SK-N-SH (cell line): ENCODE data around the gene SEMA3F. TPM values are rescaled to one million over a fixed set of nuclear protein-coding genes. Genes with fewer than 3 reads are reported as not detected.

ENCODE experiments used
- CTCF ChIA-PET: fragments of 300-600, 350-600 bp; formaldehyde crosslinking; extraction: SDS; loops from one replicate; lab custom pipeline; 2021; lab: Yijun Ruan, JAX
- POLR2A ChIA-PET: fragments of 350-600 bp; sonication (Branson Sonifier 250); formaldehyde crosslinking; extraction: SDS; loops from one replicate; lab custom pipeline; 2020; ENCODE audit warnings: antibody characterized with exemption, inconsistent platforms; lab: Yijun Ruan, JAX
- DNase-seq: peaks from one replicate; pipeline ENCODE4 v3.0.0; 2012
- H2AFZ ChIP-seq: fragments of 200-600 bp; sonication (generic); 2 replicates; pipeline ENCODE4 v1.8.1; 2016; ENCODE audit warnings: antibody characterized with exemption, mild to moderate bottlenecking, low read depth
- H3F3A ChIP-seq: fragments of 200-600 bp; sonication (generic); replicated peaks from 2 replicates; pipeline ENCODE3; 2016; ENCODE audit warnings: antibody characterized with exemption, mild to moderate bottlenecking; ENCODE audit not compliant: insufficient read depth
- H3K27ac ChIP-seq, 2 experiments: fragments of 200-500 bp in 1 of 2; fragments of 200-600 bp in 1 of 2; sonication (Bioruptor generic) in 1 of 2; sonication (generic), shearing (Covaris generic) in 1 of 2; 2 replicates each; pipeline versions ENCODE4 v1.5.1 to v1.6.1; 2014 to 2016; ENCODE audit warnings: low read depth in 2 of 2, inconsistent platforms in 1 of 2, low read length in 1 of 2, mild to moderate bottlenecking in 1 of 2, mixed read lengths in 1 of 2
- H3K27me3 ChIP-seq: fragments of 200-600 bp; sonication (generic), shearing (Covaris generic); 2 replicates; pipeline ENCODE4 v1.6.1; 2016; ENCODE audit warnings: mixed run types; ENCODE audit not compliant: insufficient read depth
- H3K36me3 ChIP-seq, 2 experiments: fragments of 200-500 bp in 1 of 2; fragments of 200-600 bp in 1 of 2; sonication (Bioruptor generic) in 1 of 2; sonication (generic) in 1 of 2; replicated peaks in 1 of 2; 2 replicates each; pipeline versions ENCODE3 to v1.5.1; 2014 to 2016; ENCODE audit warnings: low read length in 1 of 2, mild to moderate bottlenecking in 1 of 2; ENCODE audit not compliant: insufficient read depth in 2 of 2, control insufficient read depth in 1 of 2
- H3K4me1 ChIP-seq, 2 experiments: fragments of 200-500 bp in 1 of 2; fragments of 200-600 bp in 1 of 2; sonication (Bioruptor generic) in 1 of 2; sonication (generic), shearing (Covaris generic) in 1 of 2; 2 replicates each; pipeline versions ENCODE4 v1.5.1 to v1.6.1; 2014 to 2016; ENCODE audit warnings: low read depth in 1 of 2, low read length in 1 of 2, mixed run types in 1 of 2; ENCODE audit not compliant: insufficient read depth in 2 of 2, control insufficient read depth in 1 of 2
- H3K4me2 ChIP-seq: fragments of 200-600 bp; sonication (generic), shearing (Covaris generic); 2 replicates; pipeline ENCODE4 v1.6.1; 2017; ENCODE audit warnings: mixed run types
- H3K4me3 ChIP-seq, 2 experiments: fragments of 200-500 bp in 1 of 2; fragments of 200-600 bp in 1 of 2; sonication (Bioruptor generic) in 1 of 2; sonication (generic), shearing (Covaris generic) in 1 of 2; 2 replicates each; pipeline versions ENCODE4 v1.5.1 to v1.8.1; 2014 to 2016; ENCODE audit warnings: low read depth in 2 of 2, inconsistent platforms in 1 of 2, low read length in 1 of 2, mild to moderate bottlenecking in 1 of 2, mixed read lengths in 1 of 2, moderate library complexity in 1 of 2
- H3K79me2 ChIP-seq: fragments of 200-600 bp; sonication (generic); 2 replicates; pipeline ENCODE4 v1.8.1; 2017; ENCODE audit warnings: mild to moderate bottlenecking; ENCODE audit not compliant: insufficient read depth
- H3K9ac ChIP-seq: fragments of 200-600 bp; sonication (generic); 2 replicates; pipeline ENCODE4 v1.6.1; 2017; ENCODE audit warnings: mixed run types
- H3K9me2 ChIP-seq: fragments of 200-600 bp; sonication (generic); 2 replicates; pipeline ENCODE4 v1.6.1; 2017; ENCODE audit warnings: mixed run types
- H3K9me3 ChIP-seq: fragments of 200-600 bp; sonication (generic); 2 replicates; pipeline ENCODE4 v1.6.1; 2017; ENCODE audit warnings: mixed run types, mild to moderate bottlenecking, moderate library complexity
- H4K20me1 ChIP-seq: fragments of 200-600 bp; sonication (generic); 2 replicates; pipeline ENCODE4 v1.6.1; 2017; ENCODE audit warnings: mild to moderate bottlenecking, mixed run types; ENCODE audit not compliant: insufficient read depth
- CHD2 ChIP-seq: fragments of 150-350 bp; IDR thresholded peaks from 2 replicates; pipeline ENCODE4 v1.6.1; 2018; ENCODE audit warnings: low read length; ENCODE audit not compliant: partially characterized antibody
- CTCF ChIP-seq: fragments of 200-600 bp; sonication (generic); IDR thresholded peaks from 2 replicates; pipeline ENCODE4 v1.6.1; 2017; ENCODE audit warnings: antibody characterized with exemption, mild to moderate bottlenecking, moderate library complexity
- ELF1 ChIP-seq: IDR thresholded peaks from 2 replicates; pipeline ENCODE4 v1.4.0; 2012
- EP300 ChIP-seq, 2 experiments: IDR thresholded peaks; 2 replicates each; pipeline versions ENCODE4 v1.4.0 to v1.6.1; 2012; ENCODE audit warnings: borderline replicate concordance in 1 of 2, low read depth in 1 of 2, low read length in 1 of 2
- EZH2phosphoT487 ChIP-seq: fragments of 200-600 bp; sonication (generic); IDR thresholded peaks from 2 replicates; pipeline ENCODE4 v1.6.1; 2017; ENCODE audit warnings: low read depth, mixed run types, mild to moderate bottlenecking, antibody characterized with exemption, moderate library complexity, borderline replicate concordance
- FOSL2 ChIP-seq: IDR thresholded peaks from 2 replicates; pipeline ENCODE4 v1.4.0; 2012; ENCODE audit warnings: low read depth, mild to moderate bottlenecking, moderate library complexity, borderline replicate concordance
- GATA2 ChIP-seq: sonication (generic); formaldehyde crosslinking; IDR thresholded peaks from 2 replicates; pipeline ENCODE4 v1.5.0; 2020; ENCODE audit warnings: mild to moderate bottlenecking, missing genetic modification reagents
- MEF2A ChIP-seq: IDR thresholded peaks from 2 replicates; pipeline ENCODE4 v1.4.0; 2012; ENCODE audit warnings: low read depth, borderline replicate concordance
- NFIC ChIP-seq: IDR thresholded peaks from 2 replicates; pipeline ENCODE4 v1.4.0; 2012; ENCODE audit warnings: borderline replicate concordance
- RCOR1 ChIP-seq: fragments of 150-350 bp; IDR thresholded peaks from 2 replicates; pipeline ENCODE4 v1.6.1; 2017; ENCODE audit warnings: antibody characterized with exemption, low read length
- RFX5 ChIP-seq: IDR thresholded peaks from 2 replicates; pipeline ENCODE4 v1.6.1; 2012; ENCODE audit warnings: mild to moderate bottlenecking, improper control_type of control experiment, low read length
- RXRA ChIP-seq: IDR thresholded peaks from 2 replicates; pipeline ENCODE4 v1.4.0; 2012; ENCODE audit warnings: low read depth, mild to moderate bottlenecking, borderline replicate concordance
- SIN3A ChIP-seq: IDR thresholded peaks from 2 replicates; pipeline ENCODE4 v1.6.1; 2012; ENCODE audit warnings: low read depth, mild to moderate bottlenecking, low read length, moderate library complexity, borderline replicate concordance
- TAF1 ChIP-seq: IDR thresholded peaks from 2 replicates; pipeline ENCODE4 v1.6.1; 2012; ENCODE audit warnings: low read depth, mild to moderate bottlenecking, low read length, moderate library complexity, borderline replicate concordance
- USF2 ChIP-seq: fragments of 150-350 bp; IDR thresholded peaks from 2 replicates; pipeline ENCODE4 v1.6.1; 2017; ENCODE audit warnings: antibody characterized with exemption, low read length, low read depth, borderline replicate concordance
- ZBTB33 ChIP-seq: IDR thresholded peaks from 2 replicates; pipeline ENCODE4 v1.4.0; 2012; ENCODE audit warnings: low read depth, borderline replicate concordance
- WGBS: methylation state at CpG from one replicate; pipeline ENCODE4 v1.1.6; 2017; ENCODE audit warnings: low lambda C conversion rate; 5-methylcytosine and 5-hydroxymethylcytosine counted together
- polyA plus RNA-seq, 3 experiments: library from polyadenylated mRNA; depleted of rRNA; stranded (reverse); fragments of >200 nt; gene quantifications; 2 replicates each; pipeline ENCODE4 v1.2.3, GENCODE V29; 2012
- TF ChIP-seq, protein P1 (sequence below): IDR thresholded peaks from 2 replicates; pipeline ENCODE4 v1.4.0; 2012; ENCODE audit warnings: low read depth, borderline replicate concordance

The SEMA3F gene
- polyA plus RNA-seq, 1 of the 3 experiments (the other 2 are of a cell fraction): 30.4 TPM

DNA sequence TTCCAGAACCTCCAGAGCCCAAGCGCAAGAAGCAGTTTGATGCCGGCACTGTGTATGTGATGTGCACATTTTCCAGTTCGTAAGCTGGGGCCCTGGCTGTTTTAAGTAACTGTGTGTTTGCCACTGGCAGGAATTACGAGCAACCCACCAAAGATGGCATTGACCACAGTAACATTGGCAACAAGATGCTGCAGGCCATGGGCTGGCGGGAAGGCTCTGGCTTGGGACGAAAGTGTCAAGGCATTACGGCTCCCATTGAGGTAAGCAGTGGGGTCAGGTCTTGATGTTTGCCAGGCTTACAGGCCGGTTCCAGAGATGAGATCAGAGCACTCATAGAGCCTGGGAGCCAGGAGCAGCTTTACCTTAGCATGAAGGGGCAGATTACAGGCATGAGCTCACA lies 38.0 kb upstream of the SEMA3F start (continued):
- no peak for TF ChIP-seq CTCF
- no peak for TF ChIP-seq FOSL2
- no peak for TF ChIP-seq ELF1
- no peak for TF ChIP-seq EP300 (IDR thresholded peaks at IDR 0.05; ENCODE audit: borderline replicate concordance in 1 of 2, low read depth in 1 of 2, low read length in 1 of 2)
- no peak for TF ChIP-seq NFIC
- TF ChIP-seq GATA2: no peak
- TF ChIP-seq MEF2A: no peak
- no peak for TF ChIP-seq EZH2phosphoT487
- no peak for TF ChIP-seq TAF1

DNA sequence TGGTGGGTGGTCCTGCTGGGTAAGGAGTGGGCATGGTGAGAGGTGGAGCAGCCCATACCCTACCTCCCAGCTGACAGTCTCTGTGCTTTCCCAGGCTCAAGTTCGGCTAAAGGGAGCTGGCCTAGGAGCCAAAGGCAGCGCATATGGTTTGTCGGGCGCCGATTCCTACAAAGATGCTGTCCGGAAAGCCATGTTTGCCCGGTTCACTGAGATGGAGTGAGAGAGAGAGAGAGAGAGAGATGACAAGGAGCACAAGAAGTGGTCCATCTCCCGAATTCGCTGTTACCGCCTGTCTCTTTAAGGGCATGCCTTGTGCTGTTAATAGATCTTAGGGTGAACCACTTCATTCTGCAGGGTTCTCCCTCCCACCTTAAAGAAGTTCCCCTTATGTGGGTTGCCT lies 36.9 kb upstream of the SEMA3F start:
- no peak for DNase-seq
- Histone ChIP-seq H3K36me3 (peaks cover 41 to 65% of the 10 kb centered on the region in 2 experiments), H3K9me3 (no peaks in the 10 kb centered on the region), H2AFZ (no peak overlapping the region), H4K20me1 (peaks cover 16% of the 10 kb centered on the region; the same call in 1 of the 2 replicates), H3K27me3 (no peaks in the 10 kb centered on the region), H3K4me1 (peaks cover 0 to 18% of the 10 kb centered on the region in 2 experiments; a peak in 1 of 4 replicates), H3K4me3 (no peak overlapping the region), H3F3A (peaks cover 40% of the 10 kb centered on the region), H3K27ac (no peak overlapping the region), H3K9me2 (no peaks in the 10 kb centered on the region), H3K79me2 (no peaks in the 10 kb centered on the region), H3K9ac (no peak overlapping the region), H3K4me2 (no peak overlapping the region)
- ChIA-PET CTCF (interaction anchor here (1.1 to 28.1 kb wide), 3 partner anchors 36 to 109 kb away, joined by 4 to 684 read pairs (median 66); partner anchors contain the start of gene GNAT1), POLR2A (no interaction called here)
- WGBS: 87% methylated on average over 10 of the region's 10 CpGs
- TF ChIP-seq GATA2 (no peak), CHD2 (no peak), RXRA (no peak), ZBTB33 (no peak), EZH2phosphoT487 (no peak), USF2 (no peak), NFIC (no peak), ELF1 (no peak), SIN3A (no peak), RFX5 (no peak), RCOR1 (no peak), TAF1 (no peak)
- TF ChIP-seq, protein P1, sequence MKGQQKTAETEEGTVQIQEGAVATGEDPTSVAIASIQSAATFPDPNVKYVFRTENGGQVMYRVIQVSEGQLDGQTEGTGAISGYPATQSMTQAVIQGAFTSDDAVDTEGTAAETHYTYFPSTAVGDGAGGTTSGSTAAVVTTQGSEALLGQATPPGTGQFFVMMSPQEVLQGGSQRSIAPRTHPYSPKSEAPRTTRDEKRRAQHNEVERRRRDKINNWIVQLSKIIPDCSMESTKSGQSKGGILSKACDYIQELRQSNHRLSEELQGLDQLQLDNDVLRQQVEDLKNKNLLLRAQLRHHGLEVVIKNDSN: no peak
